ENCODE data around the gene CLRN3. TPM values are rescaled to one million over a fixed set of nuclear protein-coding genes. Genes with fewer than 3 reads are reported as not detected.

The CLRN3 gene
- total RNA-seq, 1 donor from 2014 or later, result not detected

- no peak for FAIRE-seq
- H3K9me3 Mint-ChIP-seq (ENCODE audit: unreplicated experiment), result peaks cover 4% of the 10 kb centered on the region
- H3K9ac ChIP-seq (ENCODE audit: low read length), result peak overlapping the region; percentile 40
- H3K4me2 ChIP-seq (ENCODE audit: low read length), result peak overlapping the region; percentile 72
- no peaks in the 10 kb centered on the region for H4K20me1 ChIP-seq (ENCODE audit: insufficient read depth, low read length)
- H3K27me3 ChIP-seq (ENCODE audit: insufficient read depth, low read length), result no peaks in the 10 kb centered on the region
- H3K36me3 ChIP-seq (ENCODE audit: insufficient read depth, low read length), result no peaks in the 10 kb centered on the region
- H3K4me1 ChIP-seq (ENCODE audit: insufficient read depth, low read length), result peaks cover 46% of the 10 kb centered on the region
- TF ChIP-seq CTCF (IDR thresholded peaks at IDR 0.05; ENCODE audit: insufficient read depth, low read depth, low read length) (no peak), EZH2 (IDR thresholded peaks at IDR 0.05; ENCODE audit: insufficient read depth, low read length) (no peak)
- H2AFZ ChIP-seq (ENCODE audit: low read depth, low read length), result no peak overlapping the region
- peaks cover 38% of the 10 kb centered on the region for H3K79me2 ChIP-seq (ENCODE audit: insufficient read depth, low read length)
- H3K27ac ChIP-seq (ENCODE audit: low read depth, low read length), result peak overlapping the region; percentile 83
- H3K4me1 Mint-ChIP-seq (ENCODE audit: low read depth, unreplicated experiment), result peaks cover 65% of the 10 kb centered on the region
- no peak overlapping the region for H3K4me3 ChIP-seq (ENCODE audit: insufficient read depth, low read depth, low read length)
- peak; percentile 96 for DNase-seq (ENCODE audit: low read depth)
- H3K4me3 Mint-ChIP-seq (ENCODE audit: unreplicated experiment), result peak overlapping the region; percentile 54
- H3K27ac Mint-ChIP-seq (ENCODE audit: unreplicated experiment), result peak overlapping the region; percentile 98
- H3K27me3 Mint-ChIP-seq (ENCODE audit: low read depth, unreplicated experiment), result no peaks in the 10 kb centered on the region
- peaks cover 8% of the 10 kb centered on the region for H3K36me3 Mint-ChIP-seq (ENCODE audit: low read depth, unreplicated experiment)
- no peaks in the 10 kb centered on the region for H3K9me3 ChIP-seq (ENCODE audit: insufficient read depth, low read depth, low read length)
Measured at GRCh38 chr10:127922675-127923366, 30.1 kb upstream of the CLRN3 start.

GRCh38 chr10:127922206-127922605 is 29.5 kb upstream of the CLRN3 start:
- no peak for DNase-seq (ENCODE audit: low read depth)
- H3K4me2 ChIP-seq (ENCODE audit: low read length), result no peak overlapping the region
- Mint-ChIP-seq H3K4me1 (ENCODE audit: low read depth, unreplicated experiment) (peaks cover 62% of the 10 kb centered on the region), H3K27me3 (ENCODE audit: low read depth, unreplicated experiment) (no peaks in the 10 kb centered on the region), H3K9me3 (ENCODE audit: unreplicated experiment) (peaks cover 4% of the 10 kb centered on the region), H3K36me3 (ENCODE audit: low read depth, unreplicated experiment) (peaks cover 8% of the 10 kb centered on the region), H3K4me3 (ENCODE audit: unreplicated experiment) (no peak overlapping the region), H3K27ac (ENCODE audit: unreplicated experiment) (no peak overlapping the region)
- H3K4me3 ChIP-seq (ENCODE audit: insufficient read depth, low read depth, low read length), result no peak overlapping the region
- H3K9me3 ChIP-seq (ENCODE audit: insufficient read depth, low read depth, low read length), result no peaks in the 10 kb centered on the region
- no peak for TF ChIP-seq CTCF (IDR thresholded peaks at IDR 0.05; ENCODE audit: insufficient read depth, low read depth, low read length)
- no peak for TF ChIP-seq EZH2 (IDR thresholded peaks at IDR 0.05; ENCODE audit: insufficient read depth, low read length)
- H3K27me3 ChIP-seq (ENCODE audit: insufficient read depth, low read length), result no peaks in the 10 kb centered on the region
- no peaks in the 10 kb centered on the region for H4K20me1 ChIP-seq (ENCODE audit: insufficient read depth, low read length)
- H3K4me1 ChIP-seq (ENCODE audit: insufficient read depth, low read length), result peaks cover 40% of the 10 kb centered on the region
- H3K79me2 ChIP-seq (ENCODE audit: insufficient read depth, low read length), result peaks cover 37% of the 10 kb centered on the region
- FAIRE-seq, result no peak
- peak overlapping the region; percentile 40 for H3K9ac ChIP-seq (ENCODE audit: low read length)
- H3K36me3 ChIP-seq (ENCODE audit: insufficient read depth, low read length), result no peaks in the 10 kb centered on the region
- H3K27ac ChIP-seq (ENCODE audit: low read depth, low read length), result peak overlapping the region; percentile 83
- no peak overlapping the region for H2AFZ ChIP-seq (ENCODE audit: low read depth, low read length)

DNA sequence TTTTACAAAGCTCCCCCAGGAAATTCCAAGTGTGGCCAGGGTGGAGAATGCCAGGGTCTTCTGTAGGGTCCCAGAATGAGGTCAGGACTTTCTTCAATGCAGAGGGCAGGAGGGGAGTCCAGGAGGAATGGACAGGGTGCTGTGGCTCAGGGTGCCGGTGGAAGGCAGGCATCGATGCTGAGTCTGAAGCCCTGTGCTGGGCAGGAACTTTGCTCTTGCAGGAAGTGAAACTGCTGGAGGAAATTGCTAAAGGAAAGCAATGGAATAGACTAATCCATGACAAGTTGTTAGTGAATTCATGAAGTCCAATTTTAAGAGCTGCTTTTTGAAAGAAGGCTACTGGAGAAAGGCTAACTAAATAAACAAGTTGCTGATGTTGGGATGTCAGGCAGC is 29.0 kb upstream of the CLRN3 start:
- H3K4me3 Mint-ChIP-seq (ENCODE audit: unreplicated experiment), result no peak overlapping the region
- H3K4me1 Mint-ChIP-seq (ENCODE audit: low read depth, unreplicated experiment), result peaks cover 61% of the 10 kb centered on the region
- FAIRE-seq, result no peak
- no peaks in the 10 kb centered on the region for H3K27me3 Mint-ChIP-seq (ENCODE audit: low read depth, unreplicated experiment)
- H3K4me2 ChIP-seq (ENCODE audit: low read length), result no peak overlapping the region
- H3K79me2 ChIP-seq (ENCODE audit: insufficient read depth, low read length), result peaks cover 40% of the 10 kb centered on the region
- no peak overlapping the region for H3K9ac ChIP-seq (ENCODE audit: low read length)
- H3K27ac Mint-ChIP-seq (ENCODE audit: unreplicated experiment), result no peak overlapping the region
- no peak for DNase-seq (ENCODE audit: low read depth)
- H3K27me3 ChIP-seq (ENCODE audit: insufficient read depth, low read length), result no peaks in the 10 kb centered on the region
- no peaks in the 10 kb centered on the region for H4K20me1 ChIP-seq (ENCODE audit: insufficient read depth, low read length)
- H2AFZ ChIP-seq (ENCODE audit: low read depth, low read length), result no peak overlapping the region
- no peak for TF ChIP-seq CTCF (IDR thresholded peaks at IDR 0.05; ENCODE audit: insufficient read depth, low read depth, low read length)
- no peak for TF ChIP-seq EZH2 (IDR thresholded peaks at IDR 0.05; ENCODE audit: insufficient read depth, low read length)
- no peaks in the 10 kb centered on the region for H3K9me3 ChIP-seq (ENCODE audit: insufficient read depth, low read depth, low read length)
- H3K27ac ChIP-seq (ENCODE audit: low read depth, low read length), result no peak overlapping the region
- H3K9me3 Mint-ChIP-seq (ENCODE audit: unreplicated experiment), result peaks cover 4% of the 10 kb centered on the region
- no peak overlapping the region for H3K4me3 ChIP-seq (ENCODE audit: insufficient read depth, low read depth, low read length)
- peaks cover 8% of the 10 kb centered on the region for H3K36me3 Mint-ChIP-seq (ENCODE audit: low read depth, unreplicated experiment)
- peaks cover 40% of the 10 kb centered on the region for H3K4me1 ChIP-seq (ENCODE audit: insufficient read depth, low read length)
- H3K36me3 ChIP-seq (ENCODE audit: insufficient read depth, low read length), result no peaks in the 10 kb centered on the region

Measured in astrocyte (in vitro differentiated cells and primary cell).